ENCODE results near the gene TNFRSF14.

Gene TNFRSF14

GRCh38 chr1:2509589-2509988 is 46.6 kb upstream of the TNFRSF14 start:
- CTCF ChIA-PET: no interaction called here
- POLR2A ChIA-PET: no interaction called here
- TF ChIP-seq HDGF (IDR thresholded peaks at IDR 0.05; ENCODE audit: borderline replicate concordance) (no peak), SP1 (IDR thresholded peaks at IDR 0.05) (no peak), CTBP1 (IDR thresholded peaks at IDR 0.05; ENCODE audit: borderline replicate concordance) (no peak), LEF1 (IDR thresholded peaks at IDR 0.05; ENCODE audit: borderline replicate concordance) (no peak), ARNT (IDR thresholded peaks at IDR 0.05) (no peak), FOXK2 (IDR thresholded peaks at IDR 0.05) (no peak), FOXA1 (IDR thresholded peaks at IDR 0.05) (no peak), NFRKB (IDR thresholded peaks at IDR 0.05) (no peak), TARDBP (IDR thresholded peaks at IDR 0.05) (no peak), ELF4 (IDR thresholded peaks at IDR 0.05) (no peak), BHLHE40 (IDR thresholded peaks at IDR 0.05; ENCODE audit: borderline replicate concordance) (no peak), L3MBTL2 (conservative IDR thresholded peaks at IDR 0.05) (no peak), PKNOX1 (IDR thresholded peaks at IDR 0.05) (no peak), SUZ12 (IDR thresholded peaks at IDR 0.05) (no peak), ZNF384 (IDR thresholded peaks at IDR 0.05) (no peak), FOXM1 (IDR thresholded peaks at IDR 0.05; ENCODE audit: borderline replicate concordance) (no peak)
- DNase-seq (ENCODE audit: extremely low spot score): no peak

- TF ChIP-seq CTBP1 (IDR thresholded peaks at IDR 0.05; ENCODE audit: borderline replicate concordance) (no peak), ARNT (IDR thresholded peaks at IDR 0.05) (no peak), PKNOX1 (IDR thresholded peaks at IDR 0.05) (no peak), L3MBTL2 (conservative IDR thresholded peaks at IDR 0.05) (no peak)
- ChIA-PET CTCF (no interaction called here), POLR2A (no interaction called here)
- no peak for DNase-seq (ENCODE audit: extremely low spot score)
Measured at GRCh38 chr1:2510366-2511155, 45.6 kb upstream of the TNFRSF14 start.

- TF ChIP-seq CTBP1 (IDR thresholded peaks at IDR 0.05; ENCODE audit: borderline replicate concordance): no peak
- POLR2A ChIA-PET: no interaction called here
- DNase-seq (ENCODE audit: extremely low spot score): no peak
- CTCF ChIA-PET: no interaction called here
Measured at GRCh38 chr1:2512862-2513421, 43.2 kb upstream of the TNFRSF14 start.

GRCh38 chr1:2513939-2514652 is 42.1 kb upstream of the TNFRSF14 start:
- no peak for TF ChIP-seq NFRKB (IDR thresholded peaks at IDR 0.05)
- TF ChIP-seq CTBP1 (IDR thresholded peaks at IDR 0.05; ENCODE audit: borderline replicate concordance): no peak
- no peak for TF ChIP-seq HDGF (IDR thresholded peaks at IDR 0.05; ENCODE audit: borderline replicate concordance)
- TF ChIP-seq FOXK2 (IDR thresholded peaks at IDR 0.05): no peak
- TF ChIP-seq LEF1 (IDR thresholded peaks at IDR 0.05; ENCODE audit: borderline replicate concordance): no peak
- TF ChIP-seq L3MBTL2 (conservative IDR thresholded peaks at IDR 0.05): no peak
- no peak for TF ChIP-seq BHLHE40 (IDR thresholded peaks at IDR 0.05; ENCODE audit: borderline replicate concordance)
- TF ChIP-seq ZNF384 (IDR thresholded peaks at IDR 0.05): no peak
- TF ChIP-seq TARDBP (IDR thresholded peaks at IDR 0.05): no peak
- no peak for TF ChIP-seq FOXM1 (IDR thresholded peaks at IDR 0.05; ENCODE audit: borderline replicate concordance)
- no peak for TF ChIP-seq FOXA1 (IDR thresholded peaks at IDR 0.05)
- no peak for TF ChIP-seq SP1 (IDR thresholded peaks at IDR 0.05)
- TF ChIP-seq PKNOX1 (IDR thresholded peaks at IDR 0.05): no peak
- TF ChIP-seq ELF4 (IDR thresholded peaks at IDR 0.05): no peak
- TF ChIP-seq SUZ12 (IDR thresholded peaks at IDR 0.05): no peak
- TF ChIP-seq ARNT (IDR thresholded peaks at IDR 0.05): no peak
- ChIA-PET POLR2A (interaction anchor here (1.1 kb wide), 1 partner anchor 12 kb away, joined by 3 read pairs; the partner anchor contains the start of gene PANK4), CTCF (no interaction called here)
- DNase-seq (ENCODE audit: extremely low spot score): no peak

- CTCF ChIA-PET: no interaction called here
- DNase-seq (ENCODE audit: extremely low spot score): no peak
- POLR2A ChIA-PET: interaction anchor here (1.1 kb wide), 1 partner anchor 11 kb away, joined by 3 read pairs; the partner anchor contains the start of gene PANK4
- TF ChIP-seq PKNOX1 (IDR thresholded peaks at IDR 0.05) (no peak), ARNT (IDR thresholded peaks at IDR 0.05) (no peak), SP1 (IDR thresholded peaks at IDR 0.05) (no peak), BHLHE40 (IDR thresholded peaks at IDR 0.05; ENCODE audit: borderline replicate concordance) (no peak), SUZ12 (IDR thresholded peaks at IDR 0.05) (no peak), L3MBTL2 (conservative IDR thresholded peaks at IDR 0.05) (no peak), NFRKB (IDR thresholded peaks at IDR 0.05) (no peak), FOXK2 (IDR thresholded peaks at IDR 0.05) (no peak), ELF4 (IDR thresholded peaks at IDR 0.05) (no peak), FOXA1 (IDR thresholded peaks at IDR 0.05) (no peak), FOXM1 (IDR thresholded peaks at IDR 0.05; ENCODE audit: borderline replicate concordance) (no peak)
Measured at GRCh38 chr1:2514863-2515762, 41.1 kb upstream of the TNFRSF14 start.
